ENCODE data around the gene FOCAD.

DNA sequence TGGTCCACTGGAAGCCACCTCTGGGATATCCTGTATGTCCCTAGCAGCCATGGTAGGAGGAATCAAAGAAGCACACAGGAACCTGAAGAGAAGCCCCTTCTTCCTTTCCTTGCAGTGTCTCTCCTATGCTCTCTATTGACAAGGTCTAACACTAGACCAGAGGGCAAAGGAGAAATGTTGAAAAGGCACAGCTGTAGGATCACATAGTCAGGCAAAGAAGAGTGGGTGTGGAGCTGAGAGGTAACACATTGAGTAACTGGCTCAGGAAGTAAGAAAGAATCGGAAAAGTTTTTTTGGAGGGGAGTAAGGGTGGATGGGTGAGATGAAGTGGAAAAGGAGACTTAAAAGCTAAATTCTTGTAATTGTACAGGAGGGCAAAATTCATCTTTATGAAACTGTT lies 100.1 kb downstream of the FOCAD start:
- no peak for TF ChIP-seq CTCF (IDR thresholded peaks at IDR 0.05)
- TF ChIP-seq POLR2A (IDR thresholded peaks at IDR 0.05; ENCODE audit: low read depth), result no peak

Data from esophagus muscularis mucosa (tissue), 3 donors.